SJCRH30 (cell line): ENCODE measurements around the gene CDH15. TPM values are rescaled to one million over a fixed set of nuclear protein-coding genes. Genes with fewer than 3 reads are reported as not detected.

Source experiments
- DNase-seq, 2 experiments: peaks; one replicate each; pipeline ENCODE4 v3.0.0-alpha.2; 2015 to 2020
- H3K27ac ChIP-seq: fragments of 250-450 bp; sonication (Bioruptor Pico); 2 replicates; pipeline ENCODE4 v1.5.1; 2020; ENCODE audit warnings: mild to moderate bottlenecking, moderate library complexity
- H3K27me3 ChIP-seq: fragments of 250-450 bp; sonication (Bioruptor Pico); 2 replicates; pipeline ENCODE4 v1.5.1; 2020; ENCODE audit warnings: mild to moderate bottlenecking, moderate library complexity
- H3K36me3 ChIP-seq: fragments of 250-450 bp; sonication (Bioruptor Pico); 2 replicates; pipeline ENCODE4 v1.5.1; 2020; ENCODE audit warnings: mild to moderate bottlenecking, moderate library complexity
- H3K4me1 ChIP-seq: fragments of 250-450 bp; sonication (Bioruptor Pico); 2 replicates; pipeline ENCODE4 v1.5.1; 2020; ENCODE audit warnings: mild to moderate bottlenecking, moderate library complexity
- H3K4me3 ChIP-seq: fragments of 250-450 bp; sonication (Bioruptor Pico); 2 replicates; pipeline ENCODE4 v1.5.1; 2020; ENCODE audit warnings: mild to moderate bottlenecking, moderate library complexity
- H3K9me3 ChIP-seq: fragments of 250-450 bp; sonication (Bioruptor Pico); replicated peaks from 2 replicates; pipeline ENCODE4 v1.5.1; 2020; ENCODE audit warnings: mild to moderate bottlenecking, moderate library complexity
- total RNA-seq: library from RNA; depleted of rRNA; stranded (reverse); fragments of >200 nt; shearing (Covaris generic); gene quantifications from 2 replicates; pipeline ENCODE4 v1.2.3, GENCODE V29; 2014; rRNA removed

The CDH15 gene, protein sequence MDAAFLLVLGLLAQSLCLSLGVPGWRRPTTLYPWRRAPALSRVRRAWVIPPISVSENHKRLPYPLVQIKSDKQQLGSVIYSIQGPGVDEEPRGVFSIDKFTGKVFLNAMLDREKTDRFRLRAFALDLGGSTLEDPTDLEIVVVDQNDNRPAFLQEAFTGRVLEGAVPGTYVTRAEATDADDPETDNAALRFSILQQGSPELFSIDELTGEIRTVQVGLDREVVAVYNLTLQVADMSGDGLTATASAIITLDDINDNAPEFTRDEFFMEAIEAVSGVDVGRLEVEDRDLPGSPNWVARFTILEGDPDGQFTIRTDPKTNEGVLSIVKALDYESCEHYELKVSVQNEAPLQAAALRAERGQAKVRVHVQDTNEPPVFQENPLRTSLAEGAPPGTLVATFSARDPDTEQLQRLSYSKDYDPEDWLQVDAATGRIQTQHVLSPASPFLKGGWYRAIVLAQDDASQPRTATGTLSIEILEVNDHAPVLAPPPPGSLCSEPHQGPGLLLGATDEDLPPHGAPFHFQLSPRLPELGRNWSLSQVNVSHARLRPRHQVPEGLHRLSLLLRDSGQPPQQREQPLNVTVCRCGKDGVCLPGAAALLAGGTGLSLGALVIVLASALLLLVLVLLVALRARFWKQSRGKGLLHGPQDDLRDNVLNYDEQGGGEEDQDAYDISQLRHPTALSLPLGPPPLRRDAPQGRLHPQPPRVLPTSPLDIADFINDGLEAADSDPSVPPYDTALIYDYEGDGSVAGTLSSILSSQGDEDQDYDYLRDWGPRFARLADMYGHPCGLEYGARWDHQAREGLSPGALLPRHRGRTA
- 162 and 186 TPM in 2 replicates for total RNA-seq

DNA sequence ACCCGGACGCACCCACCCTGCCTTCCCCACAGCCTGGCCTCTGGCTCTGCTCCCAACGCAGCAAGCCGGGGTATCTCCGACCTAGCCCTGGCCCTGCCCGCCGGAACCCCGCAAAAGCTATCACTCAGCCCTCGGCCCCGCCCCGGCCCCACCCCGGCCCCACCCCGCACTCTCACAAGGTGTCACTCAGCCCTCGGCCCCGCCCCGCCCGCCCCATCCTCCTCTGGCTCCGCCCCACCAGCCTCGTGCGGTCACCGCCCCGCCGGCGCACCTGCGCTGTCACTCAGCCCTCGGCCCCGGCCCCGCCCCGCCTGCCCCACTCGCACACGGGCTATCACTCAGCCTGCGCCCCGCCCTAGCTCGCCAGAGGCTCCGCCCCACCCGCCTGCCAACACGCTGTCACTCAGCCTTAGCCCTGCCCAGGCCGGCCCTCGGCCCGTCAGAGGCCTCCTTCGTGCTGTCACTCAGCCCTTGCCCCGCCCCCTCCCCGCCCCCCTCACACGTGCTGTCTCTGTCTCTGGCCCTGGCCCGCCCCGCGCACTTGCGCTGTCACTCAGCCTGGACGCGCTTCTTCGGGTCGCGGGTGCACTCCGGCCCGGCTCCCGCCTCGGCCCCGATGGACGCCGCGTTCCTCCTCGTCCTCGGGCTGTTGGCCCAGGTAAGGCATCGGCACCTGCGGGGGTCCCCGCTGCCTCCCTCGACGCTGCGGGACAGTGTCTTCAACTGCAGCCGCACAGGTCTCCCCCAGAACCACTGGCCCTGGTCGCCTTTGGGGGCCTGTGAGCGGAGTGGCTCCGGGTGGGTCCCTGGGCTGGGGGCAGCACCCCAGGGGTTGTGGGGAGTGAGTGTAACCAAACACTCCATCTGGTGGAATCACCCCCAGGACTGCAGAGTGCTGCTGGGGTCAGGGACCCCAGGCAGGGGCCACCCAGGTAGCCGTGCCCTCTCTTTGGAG, at the start of gene CDH15:
TSS of gene CDH15 (plus strand) at position 533 of the 955 bp plus-strand sequence. CDS start at position 617, 84 bp downstream.
- DNase-seq, result peak; percentile 100
- H3K27me3 ChIP-seq, result no peaks in the 10 kb centered on the region; the same call in 1 of the 2 replicates
- H3K4me1 ChIP-seq, result peaks cover 55% of the 10 kb centered on the region
- peak within 1 kb of the TSS; percentile 98 for H3K4me3 ChIP-seq
- H3K27ac ChIP-seq, result peak within 1 kb of the TSS; percentile 97
- no peaks in the 10 kb centered on the region for H3K9me3 ChIP-seq
- H3K36me3 ChIP-seq, result peaks cover 38% of the 10 kb centered on the region

DNA sequence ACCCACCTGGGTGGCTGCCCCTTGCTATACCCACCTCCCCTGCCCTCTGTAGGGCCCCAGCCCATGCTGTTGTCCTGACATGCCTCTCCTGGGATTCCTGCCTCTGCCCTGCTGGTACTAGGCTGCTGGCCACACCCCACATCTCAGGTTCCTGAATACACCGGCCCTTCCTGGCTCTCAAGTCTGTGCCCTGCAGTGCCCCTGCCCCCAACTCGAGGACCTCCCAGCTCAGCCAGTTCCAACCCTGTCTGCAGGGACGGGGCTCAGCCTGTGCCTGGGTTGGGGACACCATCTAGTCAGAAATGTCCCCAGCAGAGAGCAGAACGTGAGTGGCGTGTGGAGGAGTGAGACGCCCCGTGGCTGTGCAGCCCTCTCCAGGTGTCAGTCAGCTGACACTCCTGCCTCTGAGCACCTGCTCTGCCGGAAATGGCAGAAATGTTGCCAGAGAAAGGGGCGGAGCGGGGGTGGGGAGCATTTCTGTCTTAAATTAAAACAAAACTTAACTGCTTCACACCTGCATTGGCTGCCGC, 49.2 kb upstream of the CDH15 start:
- Histone ChIP-seq H3K4me1 (no peaks in the 10 kb centered on the region), H3K27me3 (no peaks in the 10 kb centered on the region), H3K27ac (no peak overlapping the region), H3K36me3 (no peaks in the 10 kb centered on the region), H3K4me3 (no peak overlapping the region), H3K9me3 (no peaks in the 10 kb centered on the region)
- DNase-seq, result no peak

DNA sequence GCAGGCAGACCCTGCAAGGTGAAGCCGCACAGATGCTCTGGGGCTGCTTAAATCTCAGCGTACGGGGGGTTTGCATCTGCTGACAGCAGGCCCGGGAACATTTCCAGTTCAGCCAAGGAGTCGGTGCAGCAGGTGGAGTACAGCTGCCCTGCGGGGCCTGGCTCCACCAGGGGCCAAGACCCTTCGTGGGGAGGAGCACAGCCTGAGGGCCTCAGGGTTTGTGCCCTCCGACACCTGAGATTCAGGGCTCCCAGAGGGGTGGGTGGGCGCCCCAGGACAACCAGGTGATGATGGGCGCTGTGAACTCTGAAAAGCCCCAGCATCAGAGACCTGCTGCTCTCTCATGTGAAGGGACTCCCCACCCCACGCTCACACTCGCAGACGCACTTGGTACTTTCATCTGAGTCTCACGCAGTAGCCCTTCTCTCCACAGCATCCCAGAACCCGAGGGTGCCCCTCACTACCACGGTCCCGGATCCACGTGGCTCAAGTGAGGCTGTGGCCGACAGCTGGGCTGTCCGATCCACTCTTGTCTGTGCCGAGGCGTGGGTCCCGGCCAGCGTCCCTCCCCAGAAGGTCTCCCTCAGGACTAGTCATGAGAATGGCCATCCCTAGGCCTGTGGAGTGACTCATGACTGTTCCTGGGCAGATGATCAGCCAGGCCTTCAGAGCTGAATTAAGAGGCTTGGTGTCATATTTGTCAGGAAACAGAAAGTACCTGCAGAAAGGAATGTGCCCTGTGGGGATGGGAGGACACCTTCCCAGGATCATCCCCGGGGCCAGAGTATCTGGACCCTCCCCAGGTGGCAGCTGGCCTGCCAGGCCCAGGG, 48.3 kb upstream of the CDH15 start:
- DNase-seq, result no peak
- no peaks in the 10 kb centered on the region for H3K36me3 ChIP-seq
- H3K4me3 ChIP-seq, result no peak overlapping the region
- H3K27me3 ChIP-seq, result no peaks in the 10 kb centered on the region
- no peaks in the 10 kb centered on the region for H3K9me3 ChIP-seq
- no peak overlapping the region for H3K27ac ChIP-seq
- no peaks in the 10 kb centered on the region for H3K4me1 ChIP-seq

DNA sequence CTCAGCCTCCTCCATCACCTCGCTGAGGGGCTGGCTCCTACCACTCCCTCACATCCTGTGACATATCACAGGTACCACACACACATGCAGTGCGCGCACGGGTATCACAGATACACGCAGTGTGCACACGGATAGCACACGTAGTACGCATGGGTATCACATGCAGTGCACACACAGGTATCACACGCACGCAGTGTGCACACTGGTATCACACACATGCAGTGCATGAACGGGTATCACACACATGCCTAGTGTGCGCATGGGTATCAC, 47.8 kb upstream of the CDH15 start:
- Histone ChIP-seq H3K4me1 (no peaks in the 10 kb centered on the region), H3K4me3 (no peak overlapping the region), H3K27me3 (no peaks in the 10 kb centered on the region), H3K36me3 (no peaks in the 10 kb centered on the region), H3K9me3 (no peaks in the 10 kb centered on the region), H3K27ac (no peak overlapping the region)
- no peak for DNase-seq

DNA sequence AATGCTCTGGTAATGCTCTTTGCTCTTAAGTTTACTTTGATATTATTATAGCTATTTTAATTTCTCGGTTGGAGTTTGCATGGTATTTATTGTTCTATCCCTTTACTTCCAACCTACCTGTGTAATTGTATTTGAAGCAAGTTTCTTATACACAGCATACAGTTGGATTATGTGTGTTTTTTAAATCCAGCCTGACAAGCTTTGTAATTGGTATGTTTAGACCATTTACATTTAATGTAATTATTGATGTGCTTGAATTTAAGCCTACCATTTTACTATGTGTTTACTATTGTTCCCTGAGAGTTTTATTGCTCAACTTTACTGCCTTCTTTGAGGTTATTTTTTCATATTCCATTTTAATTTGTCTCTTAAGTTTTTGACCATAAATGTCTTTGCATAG, 42.2 kb upstream of the CDH15 start:
- no peak for DNase-seq

DNA sequence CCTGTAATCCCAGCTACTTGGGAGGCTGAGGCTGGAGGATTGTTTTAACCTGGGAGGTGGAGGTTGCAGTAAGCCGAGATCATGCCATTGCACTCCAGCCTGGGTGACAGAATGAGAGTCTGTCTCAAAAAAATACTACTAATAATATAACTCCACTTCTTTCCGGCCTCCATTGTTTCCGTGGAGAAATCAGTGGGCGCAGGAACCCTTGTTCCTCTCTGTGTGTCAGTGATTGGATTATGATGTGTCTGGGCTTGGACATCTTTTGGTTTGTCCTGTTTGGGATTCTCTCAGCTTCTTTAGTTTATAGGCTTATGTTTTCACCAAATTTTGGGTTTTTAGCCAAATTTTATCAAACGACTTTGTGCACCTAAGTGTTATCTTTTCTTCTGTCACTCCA, 41.1 kb upstream of the CDH15 start:
- Histone ChIP-seq H3K27ac (no peak overlapping the region), H3K36me3 (no peaks in the 10 kb centered on the region; the same call in 1 of the 2 replicates), H3K4me1 (no peaks in the 10 kb centered on the region), H3K9me3 (no peaks in the 10 kb centered on the region), H3K27me3 (no peaks in the 10 kb centered on the region; the same call in 1 of the 2 replicates), H3K4me3 (no peak overlapping the region)
- no peak for DNase-seq

More for the DNA sequence above, 42.2 kb upstream of the CDH15 start:
- Histone ChIP-seq H3K36me3 (no peaks in the 10 kb centered on the region; the same call in 1 of the 2 replicates), H3K4me1 (no peaks in the 10 kb centered on the region), H3K27me3 (no peaks in the 10 kb centered on the region; the same call in 1 of the 2 replicates), H3K9me3 (no peaks in the 10 kb centered on the region), H3K4me3 (no peak overlapping the region), H3K27ac (no peak overlapping the region)

DNA sequence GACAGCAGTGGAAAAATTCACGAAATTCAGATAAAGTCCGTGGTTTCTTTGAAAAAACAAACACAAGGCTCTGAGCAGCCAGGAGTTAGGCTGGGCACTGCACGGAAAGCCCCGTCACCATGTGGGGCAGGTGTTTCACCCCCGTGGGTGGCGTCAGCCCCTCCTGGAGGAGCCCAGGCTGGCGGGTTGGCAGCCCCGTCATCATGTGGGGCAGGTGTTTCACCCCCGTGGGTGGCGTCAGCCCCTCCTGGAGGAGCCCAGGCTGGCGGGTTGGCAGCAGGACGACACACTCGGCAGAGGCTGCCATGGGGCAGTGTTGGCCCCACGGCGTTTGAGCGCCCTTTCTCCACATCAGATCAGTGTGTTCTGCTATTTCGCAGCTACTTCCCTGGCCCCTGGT, 39.8 kb upstream of the CDH15 start:
- H3K4me3 ChIP-seq, result no peak overlapping the region
- no peak overlapping the region for H3K27ac ChIP-seq
- H3K27me3 ChIP-seq, result no peaks in the 10 kb centered on the region; the same call in 1 of the 2 replicates
- H3K36me3 ChIP-seq, result no peaks in the 10 kb centered on the region; the same call in 1 of the 2 replicates
- H3K9me3 ChIP-seq, result no peaks in the 10 kb centered on the region
- no peaks in the 10 kb centered on the region for H3K4me1 ChIP-seq
- no peak for DNase-seq

DNA sequence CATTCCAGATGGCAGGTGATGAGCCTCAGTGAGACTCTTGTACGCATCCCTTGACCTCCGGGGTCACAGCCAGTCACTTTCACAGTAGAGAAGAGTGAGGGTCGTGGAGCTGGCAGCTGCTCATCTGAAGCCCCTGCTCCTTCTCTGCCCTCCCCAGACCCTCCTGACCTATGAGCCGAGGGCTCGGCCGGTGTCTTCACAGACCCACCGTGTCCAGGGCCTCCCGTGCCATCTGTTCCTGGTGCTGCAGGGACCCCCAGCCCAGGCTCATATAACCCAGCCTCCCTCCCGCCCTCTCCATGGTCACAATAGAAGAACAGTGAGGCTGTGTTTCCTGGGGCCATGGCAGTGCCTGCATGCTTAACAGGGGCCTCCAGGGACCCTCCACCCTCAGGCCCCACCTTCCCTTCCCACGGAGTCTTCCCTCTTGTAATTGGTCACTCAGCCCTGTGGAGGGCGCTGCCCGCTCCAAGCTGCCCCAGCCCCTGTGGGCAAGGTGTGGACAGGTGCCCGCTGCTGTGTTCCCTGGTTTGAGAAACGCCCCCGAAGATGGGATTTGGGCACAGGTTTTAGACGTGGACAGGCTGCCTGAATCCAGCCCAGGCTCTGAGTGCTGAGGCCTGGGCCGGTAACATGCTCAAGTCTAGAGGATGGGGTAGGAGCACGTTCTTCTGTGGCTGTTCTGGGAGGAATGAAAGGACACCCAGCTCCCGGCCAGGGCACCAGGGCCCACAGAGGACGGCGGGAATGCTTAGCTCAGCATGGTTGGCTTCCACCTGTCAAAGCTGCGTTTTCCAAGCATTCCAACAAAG, 39.1 kb upstream of the CDH15 start:
- no peaks in the 10 kb centered on the region for H3K4me1 ChIP-seq
- no peaks in the 10 kb centered on the region; the same call in 1 of the 2 replicates for H3K36me3 ChIP-seq
- DNase-seq, result no peak

DNA sequence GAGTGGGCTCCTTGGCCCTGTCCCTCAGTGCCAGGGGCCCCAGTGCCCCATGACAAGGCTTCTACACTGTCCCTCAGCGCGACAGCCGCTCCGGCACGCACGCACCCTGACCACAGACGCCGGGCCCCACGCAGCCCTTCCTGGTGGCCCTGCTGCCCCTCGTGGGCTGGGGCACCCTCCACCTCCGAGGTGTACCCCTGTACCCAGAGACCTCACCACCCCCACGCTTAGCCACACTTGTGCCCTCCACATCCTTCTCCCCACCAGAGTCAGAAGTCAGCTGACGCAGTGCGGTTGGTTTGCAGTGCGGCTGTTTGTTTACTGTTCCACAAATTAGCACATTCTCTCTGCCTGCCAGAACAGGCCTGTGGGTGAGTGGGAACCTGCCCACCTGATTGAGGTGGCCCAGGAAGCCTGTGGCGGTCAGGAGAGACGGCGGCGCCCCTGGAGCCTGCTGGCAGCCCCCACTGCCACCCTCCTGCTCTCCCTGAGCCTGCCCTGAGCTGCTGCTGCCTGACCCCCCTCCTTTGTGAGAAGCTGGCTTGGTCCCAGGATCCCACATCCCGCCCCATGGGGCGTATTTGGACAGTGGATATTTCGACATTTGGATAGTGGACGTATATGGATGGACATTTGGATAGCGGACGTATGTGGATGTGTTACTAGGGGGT, 38.0 kb upstream of the CDH15 start:
- no peak for DNase-seq
- no peaks in the 10 kb centered on the region; the same call in 1 of the 2 replicates for H3K27me3 ChIP-seq
- H3K4me1 ChIP-seq, result no peaks in the 10 kb centered on the region
- no peaks in the 10 kb centered on the region for H3K9me3 ChIP-seq
- no peak overlapping the region for H3K4me3 ChIP-seq
- H3K27ac ChIP-seq, result no peak overlapping the region
- H3K36me3 ChIP-seq, result no peaks in the 10 kb centered on the region; the same call in 1 of the 2 replicates

More for the DNA sequence above, 39.1 kb upstream of the CDH15 start:
- Histone ChIP-seq H3K27me3 (no peaks in the 10 kb centered on the region; the same call in 1 of the 2 replicates), H3K9me3 (no peaks in the 10 kb centered on the region), H3K4me3 (no peak overlapping the region), H3K27ac (no peak overlapping the region)

DNA sequence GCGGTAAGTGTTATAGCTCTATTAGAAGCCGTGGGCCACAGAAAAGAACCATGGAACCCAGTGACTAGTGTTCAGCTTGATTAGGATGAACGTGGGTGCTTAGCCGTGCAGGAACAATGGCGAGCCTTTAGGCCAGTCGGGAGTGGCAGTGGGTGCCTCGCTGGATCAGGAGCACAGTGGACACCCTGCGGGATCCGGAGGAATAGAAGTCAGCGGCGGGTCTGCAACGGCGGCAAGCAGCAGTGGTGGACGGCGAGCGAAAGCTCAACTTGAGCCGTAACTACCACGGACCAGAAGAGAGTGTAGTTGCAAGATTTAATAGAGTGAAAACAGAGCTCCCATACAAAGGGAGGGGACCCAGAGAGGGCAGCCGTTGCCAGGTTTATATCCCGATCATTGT, 37.3 kb upstream of the CDH15 start:
- H3K4me3 ChIP-seq, result no peak overlapping the region
- no peak for DNase-seq
- no peaks in the 10 kb centered on the region for H3K4me1 ChIP-seq
- H3K27me3 ChIP-seq, result no peaks in the 10 kb centered on the region; the same call in 1 of the 2 replicates
- H3K9me3 ChIP-seq, result no peaks in the 10 kb centered on the region
- H3K36me3 ChIP-seq, result no peaks in the 10 kb centered on the region; the same call in 1 of the 2 replicates
- no peak overlapping the region for H3K27ac ChIP-seq

DNA sequence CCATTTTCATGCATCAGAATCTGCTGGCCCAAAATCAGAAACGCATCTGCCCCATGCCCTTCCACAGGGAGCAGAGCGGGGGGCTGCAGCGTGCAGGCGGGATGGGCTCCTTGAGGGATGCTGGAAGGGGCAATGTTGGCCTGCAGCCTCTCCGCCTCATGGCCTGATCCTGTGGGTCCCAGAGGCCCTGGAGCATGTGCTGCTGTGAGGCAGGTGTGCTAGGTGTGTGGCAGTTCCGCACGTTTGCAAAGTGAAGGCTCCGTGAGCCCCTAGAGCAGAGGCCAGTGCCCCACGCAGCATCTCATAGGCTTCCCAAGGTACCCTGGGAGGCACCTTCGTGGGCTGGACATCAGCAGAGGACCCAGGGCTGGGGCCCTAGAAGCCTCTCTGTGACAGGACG, 36.4 kb upstream of the CDH15 start:
- no peaks in the 10 kb centered on the region for H3K4me1 ChIP-seq
- H3K27ac ChIP-seq, result no peak overlapping the region
- no peak for DNase-seq
- H3K4me3 ChIP-seq, result no peak overlapping the region
- no peaks in the 10 kb centered on the region for H3K36me3 ChIP-seq
- no peaks in the 10 kb centered on the region for H3K9me3 ChIP-seq
- H3K27me3 ChIP-seq, result no peaks in the 10 kb centered on the region; the same call in 1 of the 2 replicates

DNA sequence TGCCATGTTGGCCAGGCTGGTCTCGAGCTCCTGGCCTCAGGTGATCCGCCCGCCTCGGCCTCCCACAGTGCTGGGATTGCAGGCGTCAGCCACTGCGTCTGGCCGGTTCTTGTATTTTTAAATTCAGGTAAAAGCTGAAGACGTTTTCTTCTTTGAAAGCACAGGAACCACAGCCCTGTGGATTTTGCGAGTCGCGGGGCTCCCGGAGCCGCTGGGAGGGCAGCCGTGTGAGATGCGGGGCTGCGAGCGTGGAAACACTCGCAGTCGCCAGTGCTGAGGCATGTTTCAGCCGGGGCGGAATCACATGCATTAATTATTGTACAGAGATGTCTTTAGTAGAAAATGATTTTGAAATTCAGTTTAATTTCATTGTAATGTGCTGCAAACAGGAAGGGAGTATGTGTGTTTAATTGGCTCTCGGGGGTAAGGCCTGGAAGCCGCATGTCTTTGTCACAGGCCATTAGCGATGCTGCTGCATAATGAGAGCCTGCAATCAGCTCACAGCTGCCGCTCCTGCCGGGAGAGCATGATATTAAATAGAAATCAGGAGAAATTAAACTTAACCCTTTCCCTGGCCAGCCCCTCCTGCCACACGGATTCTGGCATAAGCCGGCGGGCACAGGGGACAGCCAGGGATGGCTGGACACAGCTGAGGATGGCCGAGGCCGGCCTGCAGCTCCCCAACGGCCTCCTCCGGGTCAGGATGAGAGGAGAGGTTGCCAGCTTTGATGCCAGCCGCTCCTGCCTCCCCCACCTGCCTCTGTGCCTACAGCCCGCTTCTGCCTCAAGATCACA, 35.4 kb upstream of the CDH15 start:
- no peak overlapping the region for H3K27ac ChIP-seq
- H3K4me3 ChIP-seq, result no peak overlapping the region
- H3K36me3 ChIP-seq, result no peaks in the 10 kb centered on the region
- H3K4me1 ChIP-seq, result no peaks in the 10 kb centered on the region
- H3K27me3 ChIP-seq, result no peaks in the 10 kb centered on the region; the same call in 1 of the 2 replicates
- no peak for DNase-seq
- H3K9me3 ChIP-seq, result no peaks in the 10 kb centered on the region
